SK-N-SH treated with all-trans-retinoic acid at 6 μM for 48 hours (cell line): ENCODE data around the gene BRCA2.
A peak's percentile ranks its signal among the peaks of the same experiment; 100 is the strongest.

Experiments
- ATAC-seq: fragments of 200-7000 bp; cut with Tn5 transposase; 3 replicates; pipeline ENCODE4 v1.9.1; 2020; ENCODE audit warnings: mild to moderate bottlenecking, moderate library complexity
- ARNTL ChIP-seq: fragments of 450-650 bp; formaldehyde crosslinking; IDR thresholded peaks from 2 replicates; pipeline ENCODE4 v1.5.0; 2020; ENCODE audit warnings: low read depth, mild to moderate bottlenecking, moderate library complexity, borderline replicate concordance
- BACH2 ChIP-seq: fragments of 250-450 bp; sonication (Bioruptor Pico); IDR thresholded peaks from 2 replicates; pipeline ENCODE4 v1.9.0; 2021; ENCODE audit warnings: mild to moderate bottlenecking, borderline replicate concordance
- CSDC2 ChIP-seq: fragments of 250-450 bp; sonication (Bioruptor Pico); IDR thresholded peaks from 2 replicates; pipeline ENCODE4 v1.5.0; 2020; ENCODE audit warnings: mild to moderate bottlenecking, moderate library complexity
- CSRNP3 ChIP-seq: fragments of 250-450 bp; sonication (Bioruptor Pico); IDR thresholded peaks from 2 replicates; pipeline ENCODE4 v1.5.1; 2021; ENCODE audit warnings: mild to moderate bottlenecking, moderate library complexity
- ESRRG ChIP-seq: fragments of 250-450 bp; sonication (Bioruptor Pico); IDR thresholded peaks from 2 replicates; pipeline ENCODE4 v1.6.1; 2021; ENCODE audit warnings: mild to moderate bottlenecking
- GLIS3 ChIP-seq: fragments of 250-450 bp; sonication (Bioruptor Pico); IDR thresholded peaks from 2 replicates; pipeline ENCODE4 v1.5.0; 2020; ENCODE audit warnings: mild to moderate bottlenecking, moderate library complexity
- ISL1 ChIP-seq: fragments of 250-450 bp; sonication (Bioruptor Pico); IDR thresholded peaks from 2 replicates; pipeline ENCODE4 v2.1.2; 2022; ENCODE audit warnings: mild to moderate bottlenecking, moderate library complexity
- OSR1 ChIP-seq: fragments of 250-450 bp; sonication (Bioruptor Pico); IDR thresholded peaks from 2 replicates; pipeline ENCODE4 v1.8.0; 2022; ENCODE audit warnings: moderate library complexity, mild to moderate bottlenecking, inconsistent platforms
- PATZ1 ChIP-seq: fragments of 250-450 bp; sonication (Bioruptor Pico); IDR thresholded peaks from 2 replicates; pipeline ENCODE4 v1.8.0; 2020; ENCODE audit warnings: mild to moderate bottlenecking, moderate library complexity, borderline replicate concordance
- POU6F1 ChIP-seq: fragments of 250-450 bp; sonication (Bioruptor Pico); IDR thresholded peaks from 2 replicates; pipeline ENCODE4 v1.8.0; 2021; ENCODE audit warnings: low read depth, mild to moderate bottlenecking, moderate library complexity, borderline replicate concordance
- PPARA ChIP-seq: fragments of 250-450 bp; sonication (Bioruptor Pico); IDR thresholded peaks from 2 replicates; pipeline ENCODE4 v1.5.0; 2020; ENCODE audit warnings: mild to moderate bottlenecking, borderline replicate concordance
- RARB ChIP-seq: fragments of 250-450 bp; sonication (Bioruptor Pico); IDR thresholded peaks from 2 replicates; pipeline ENCODE4 v1.8.0; 2021; ENCODE audit warnings: mild to moderate bottlenecking, moderate library complexity
- SNAI2 ChIP-seq: fragments of 250-450 bp; sonication (Bioruptor Pico); IDR thresholded peaks from 2 replicates; pipeline ENCODE4 v1.5.0; 2020; ENCODE audit warnings: mild to moderate bottlenecking, moderate library complexity
- TCF4 ChIP-seq: fragments of 250-450 bp; sonication (Bioruptor Pico); IDR thresholded peaks from 2 replicates; pipeline ENCODE4 v1.8.0; 2021; ENCODE audit warnings: mild to moderate bottlenecking, moderate library complexity, borderline replicate concordance
- TOX ChIP-seq: fragments of 250-450 bp; sonication (Bioruptor Pico); IDR thresholded peaks from 2 replicates; pipeline ENCODE4 v1.8.0; 2021; ENCODE audit warnings: mild to moderate bottlenecking, moderate library complexity, borderline replicate concordance
- TSHZ2 ChIP-seq: fragments of 250-450 bp; sonication (Bioruptor Pico); IDR thresholded peaks from 2 replicates; pipeline ENCODE4 v1.5.0; 2020; ENCODE audit warnings: mild to moderate bottlenecking, moderate library complexity
- ZC3H10 ChIP-seq: fragments of 250-450 bp; sonication (Bioruptor Pico); IDR thresholded peaks from 2 replicates; pipeline ENCODE4 v1.5.1; 2021; ENCODE audit warnings: mild to moderate bottlenecking, moderate library complexity
- ZFP3 ChIP-seq: fragments of 250-450 bp; sonication (Bioruptor Pico); IDR thresholded peaks from 2 replicates; pipeline ENCODE4 v1.5.0; 2020; ENCODE audit warnings: mild to moderate bottlenecking, moderate library complexity
- ZFP30 ChIP-seq: fragments of 450-650 bp; formaldehyde crosslinking; IDR thresholded peaks from 2 replicates; pipeline ENCODE4 v1.5.0; 2022; ENCODE audit warnings: mild to moderate bottlenecking, moderate library complexity
- ZNF565 ChIP-seq: fragments of 450-650 bp; formaldehyde crosslinking; conservative IDR thresholded peaks from 2 replicates; pipeline ENCODE4 v1.5.0; 2020; ENCODE audit warnings: low read depth, mild to moderate bottlenecking, moderate library complexity
- ZNF8 ChIP-seq: fragments of 450-650 bp; formaldehyde crosslinking; IDR thresholded peaks from 2 replicates; pipeline ENCODE4 v1.5.0; 2020; ENCODE audit warnings: mild to moderate bottlenecking, moderate library complexity

The BRCA2 gene

GRCh38 chr13:32305646-32306045 lies 9.7 kb upstream of the BRCA2 start:
- ATAC-seq: no peak

GRCh38 chr13:32309312-32310133 lies 5.8 kb upstream of the BRCA2 start:
- no peak for TF ChIP-seq TCF4
- no peak for TF ChIP-seq PATZ1 (CRISPR knock-in tag)
- no peak for TF ChIP-seq ZFP30 (CRISPR knock-in tag)
- TF ChIP-seq SNAI2: no peak
- TF ChIP-seq ISL1 (CRISPR knock-in tag): no peak
- no peak for TF ChIP-seq ZC3H10 (CRISPR knock-in tag)
- no peak for TF ChIP-seq ZNF565
- TF ChIP-seq TSHZ2 (CRISPR knock-in tag): no peak
- no peak for TF ChIP-seq ZFP3
- TF ChIP-seq CSRNP3 (CRISPR knock-in tag): no peak
- TF ChIP-seq ZNF8 (CRISPR knock-in tag): no peak
- no peak for TF ChIP-seq PPARA
- TF ChIP-seq TOX (CRISPR knock-in tag): no peak
- no peak for TF ChIP-seq POU6F1 (CRISPR knock-in tag)
- peak; percentile 59 for ATAC-seq

More at GRCh38 chr13:32305646-32306045, 9.7 kb upstream of the BRCA2 start:
- TF ChIP-seq ZFP30 (CRISPR knock-in tag) (no peak), OSR1 (CRISPR knock-in tag) (no peak), BACH2 (CRISPR knock-in tag) (no peak), TCF4 (no peak), SNAI2 (no peak), PPARA (no peak), TOX (CRISPR knock-in tag) (no peak), GLIS3 (CRISPR knock-in tag) (no peak), ESRRG (CRISPR knock-in tag) (no peak), ZNF8 (CRISPR knock-in tag) (no peak), ISL1 (CRISPR knock-in tag) (no peak)

- ATAC-seq: peak; percentile 90
- no peak for TF ChIP-seq ZNF8 (CRISPR knock-in tag)
- TF ChIP-seq RARB (CRISPR knock-in tag): no peak
- no peak for TF ChIP-seq BACH2 (CRISPR knock-in tag)
- TF ChIP-seq CSDC2 (CRISPR knock-in tag): no peak
- no peak for TF ChIP-seq ZNF565
- TF ChIP-seq ZFP30 (CRISPR knock-in tag): no peak
- TF ChIP-seq GLIS3 (CRISPR knock-in tag): no peak
- no peak for TF ChIP-seq ESRRG (CRISPR knock-in tag)
- no peak for TF ChIP-seq CSRNP3 (CRISPR knock-in tag)
- TF ChIP-seq ZFP3: no peak
- no peak for TF ChIP-seq TSHZ2 (CRISPR knock-in tag)
- no peak for TF ChIP-seq ISL1 (CRISPR knock-in tag)
- no peak for TF ChIP-seq TOX (CRISPR knock-in tag)
- TF ChIP-seq TCF4: no peak
- no peak for TF ChIP-seq ARNTL
- TF ChIP-seq SNAI2: no peak
Observed at GRCh38 chr13:32310134-32310706, 5.1 kb upstream of the BRCA2 start.
